ENCODE data around the gene LPO.

DNA sequence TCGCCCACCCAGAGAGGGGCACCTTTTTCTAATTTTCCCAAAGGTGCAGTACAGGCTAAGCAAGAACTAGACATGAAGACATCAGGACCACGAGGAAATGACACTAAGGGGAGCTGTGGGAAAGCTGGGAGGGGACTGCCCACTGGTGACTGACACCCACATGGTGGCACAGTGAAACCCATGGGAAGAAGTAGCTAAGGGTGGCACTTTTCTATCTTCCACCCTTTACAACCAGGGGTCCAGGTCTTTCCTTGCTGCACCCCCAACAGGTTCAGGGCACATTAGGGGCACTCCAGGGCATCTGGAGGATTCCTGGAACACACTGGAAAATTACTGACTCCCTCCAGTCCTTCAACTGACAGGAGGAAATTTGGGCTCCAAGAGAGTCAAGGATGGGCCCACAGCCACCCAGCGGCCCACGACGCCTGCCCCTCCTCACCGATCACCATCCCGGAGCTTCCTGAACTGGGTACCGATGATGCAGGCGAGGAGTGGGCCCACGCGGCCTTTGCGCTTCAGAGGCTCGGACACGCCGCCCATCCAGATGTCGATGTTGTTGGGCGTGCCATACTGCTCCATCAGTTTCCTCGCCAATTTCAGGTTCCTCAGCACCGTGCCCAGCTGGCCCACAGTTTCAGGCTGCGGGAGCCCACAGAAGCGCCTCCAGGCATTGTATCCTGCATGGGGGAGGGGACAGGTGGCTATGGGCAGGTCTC, 33.0 kb downstream of the LPO start:
- TF ChIP-seq, protein P1, sequence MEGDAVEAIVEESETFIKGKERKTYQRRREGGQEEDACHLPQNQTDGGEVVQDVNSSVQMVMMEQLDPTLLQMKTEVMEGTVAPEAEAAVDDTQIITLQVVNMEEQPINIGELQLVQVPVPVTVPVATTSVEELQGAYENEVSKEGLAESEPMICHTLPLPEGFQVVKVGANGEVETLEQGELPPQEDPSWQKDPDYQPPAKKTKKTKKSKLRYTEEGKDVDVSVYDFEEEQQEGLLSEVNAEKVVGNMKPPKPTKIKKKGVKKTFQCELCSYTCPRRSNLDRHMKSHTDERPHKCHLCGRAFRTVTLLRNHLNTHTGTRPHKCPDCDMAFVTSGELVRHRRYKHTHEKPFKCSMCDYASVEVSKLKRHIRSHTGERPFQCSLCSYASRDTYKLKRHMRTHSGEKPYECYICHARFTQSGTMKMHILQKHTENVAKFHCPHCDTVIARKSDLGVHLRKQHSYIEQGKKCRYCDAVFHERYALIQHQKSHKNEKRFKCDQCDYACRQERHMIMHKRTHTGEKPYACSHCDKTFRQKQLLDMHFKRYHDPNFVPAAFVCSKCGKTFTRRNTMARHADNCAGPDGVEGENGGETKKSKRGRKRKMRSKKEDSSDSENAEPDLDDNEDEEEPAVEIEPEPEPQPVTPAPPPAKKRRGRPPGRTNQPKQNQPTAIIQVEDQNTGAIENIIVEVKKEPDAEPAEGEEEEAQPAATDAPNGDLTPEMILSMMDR (IDR thresholded peaks at IDR 0.05; ENCODE audit: extremely low read depth in 1 of 2, insufficient read depth in 1 of 2, low read depth in 1 of 2, low read length in 2 of 2), result no peak
- no peak for TF ChIP-seq POLR2A (IDR thresholded peaks at IDR 0.05; ENCODE audit: low read depth, low read length)
- TF ChIP-seq FOS (IDR thresholded peaks at IDR 0.05; ENCODE audit: borderline replicate concordance, insufficient read depth, low read length), result no peak

Measured in endothelial cell of umbilical vein (primary cell).